HG03135 (cell line): ENCODE results near the gene PCDHGA5.
"Not testable (repeated sequence)": the region's sequence is repeated elsewhere in the genome, so short reads cannot be mapped to it uniquely, and the experiment has no call there.

Experiments used
- ATAC-seq: cut with Tn5 transposase; IDR thresholded peaks from one replicate; pipeline ENCODE4 v1.9.1; 2021; ENCODE audit warnings: mild to moderate bottlenecking, moderate library complexity; ENCODE audit not compliant: unreplicated experiment

PCDHGA5 gene

DNA sequence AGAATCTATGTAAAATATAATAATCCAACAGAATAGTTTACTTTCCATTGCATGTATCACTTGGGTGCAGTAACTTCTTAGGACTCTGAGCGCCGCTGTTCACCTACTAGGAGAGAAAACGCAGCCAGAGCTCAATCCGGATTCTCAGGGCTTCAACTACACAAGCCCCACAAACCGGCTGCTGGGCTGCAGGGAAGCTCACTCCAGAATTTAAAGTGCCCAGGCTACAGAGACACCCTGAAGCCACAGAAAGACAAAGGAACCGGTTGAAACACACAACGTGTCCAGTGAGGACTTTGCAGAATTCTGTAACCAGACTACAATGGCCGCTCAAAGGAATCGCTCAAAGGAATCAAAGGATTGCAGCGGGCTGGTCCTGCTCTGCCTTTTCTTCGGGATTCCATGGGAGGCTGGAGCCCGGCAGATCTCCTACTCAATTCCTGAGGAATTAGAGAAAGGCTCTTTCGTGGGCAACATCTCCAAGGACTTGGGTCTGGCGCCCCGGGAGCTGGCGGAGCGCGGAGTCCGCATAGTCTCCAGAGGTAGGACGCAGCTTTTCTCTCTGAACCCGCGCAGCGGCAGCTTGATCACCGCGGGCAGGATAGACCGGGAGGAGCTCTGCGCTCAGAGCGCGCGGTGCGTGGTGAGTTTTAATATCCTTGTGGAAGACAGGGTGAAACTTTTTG lies 49.0 kb downstream of the PCDHGA5 start, which contains the start of gene PCDHGA10:
Gene PCDHGA10 (plus strand): TSS at position 134 of the 686 bp plus-strand sequence. CDS start 189 bp downstream, at position 323.
- peak; percentile 63 for ATAC-seq

- ATAC-seq: no peak
These were observed 49.6 kb downstream of the PCDHGA5 start for GRCh38 chr5:141413540-141414069.

- ATAC-seq: not testable (repeated sequence)
These were observed 50.7 kb downstream of the PCDHGA5 start for GRCh38 chr5:141414548-141415274.

DNA sequence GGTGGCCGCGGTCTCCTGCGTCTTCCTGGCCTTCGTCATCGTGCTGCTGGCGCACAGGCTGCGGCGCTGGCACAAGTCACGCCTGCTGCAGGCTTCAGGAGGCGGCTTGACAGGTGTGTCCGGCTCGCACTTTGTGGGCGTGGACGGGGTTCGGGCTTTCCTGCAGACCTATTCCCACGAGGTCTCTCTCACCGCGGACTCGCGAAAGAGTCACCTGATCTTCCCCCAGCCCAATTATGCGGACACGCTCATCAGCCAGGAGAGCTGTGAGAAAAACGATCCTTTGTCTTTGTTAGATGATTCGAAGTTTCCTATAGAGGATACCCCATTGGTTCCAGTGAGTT lies 51.3 kb downstream of the PCDHGA5 start:
- not testable (repeated sequence) for ATAC-seq
